Measurements from ENCODE around the gene ATP10D. TPM values are rescaled to one million over a fixed set of nuclear protein-coding genes. Genes with fewer than 3 reads are reported as not detected.
"Not testable (repeated sequence)": the region's sequence is repeated elsewhere in the genome, so short reads cannot be mapped to it uniquely, and the experiment has no call there.

Gene ATP10D
- total RNA-seq, 2 experiments from 2014 or later, result 2.8 to 3.0 TPM

DNA sequence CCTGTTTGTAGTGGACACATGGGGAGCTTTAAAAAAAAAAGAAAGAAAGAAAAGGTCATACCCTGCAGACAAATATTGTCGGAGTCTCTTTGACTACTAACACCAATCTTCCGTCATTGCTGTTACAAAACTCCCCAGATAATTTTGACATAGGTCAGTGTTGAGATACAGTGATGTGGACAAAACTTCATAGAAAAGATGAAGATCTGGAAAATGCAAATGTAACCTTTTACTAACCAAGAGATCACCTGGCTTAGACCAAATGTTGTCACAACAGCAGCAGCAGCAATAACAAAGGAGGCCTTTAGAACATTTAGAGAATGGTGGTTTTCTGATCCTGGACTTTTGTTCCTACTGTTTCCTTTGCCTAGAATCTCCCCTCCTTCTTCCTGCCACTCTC, 13.5 kb upstream of the ATP10D start:
- ChIA-PET POLR2A (no interaction called here), CTCF (interaction anchor here (0.8 to 1.0 kb wide), 2 partner anchors 29 to 92 kb away, joined by 3 read pairs; no protein-coding TSS in a partner anchor)
- Mint-ChIP-seq H3K4me3 (no peak overlapping the region), H3K27me3 (peaks cover 2% of the 10 kb centered on the region), H3K36me3 (no peaks in the 10 kb centered on the region), H3K9me3 (no peaks in the 10 kb centered on the region), H3K27ac (no peak overlapping the region), H3K4me1 (ENCODE audit: low read depth) (no peaks in the 10 kb centered on the region)
- DNase-seq, result no peak
- intact Hi-C loops (cut with micrococcal nuclease), result no loop called here

DNA sequence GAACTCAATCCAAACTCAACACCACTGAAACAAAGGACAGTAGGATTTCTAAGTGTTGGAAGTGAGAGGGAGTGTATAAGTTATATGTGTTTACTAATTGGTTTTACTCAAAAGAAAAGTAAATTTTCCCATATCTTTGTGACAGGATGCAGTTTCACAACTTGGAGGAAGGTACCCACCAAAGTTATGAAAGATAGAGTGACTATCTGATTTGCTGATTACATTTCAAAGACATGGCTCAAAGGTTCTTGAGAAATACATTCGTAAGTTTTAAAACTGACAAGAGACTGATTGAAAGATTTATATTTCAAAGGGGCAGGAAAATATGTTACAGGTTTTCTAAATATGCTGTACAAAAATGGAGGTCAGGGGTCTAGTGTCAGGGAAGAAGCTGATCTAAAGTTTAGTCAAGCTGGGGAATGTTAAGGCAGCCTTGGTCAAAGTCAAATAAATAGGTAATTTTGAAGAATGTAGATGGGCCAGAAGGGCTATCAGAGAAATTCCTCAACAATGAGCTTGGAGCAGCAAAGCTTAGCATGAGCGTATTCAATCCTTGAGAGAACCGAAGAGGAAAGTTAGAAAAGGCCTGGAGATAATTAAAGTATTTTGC, 11.8 kb upstream of the ATP10D start:
- H3K9me3 Mint-ChIP-seq, result no peaks in the 10 kb centered on the region
- ChIA-PET CTCF (interaction anchor here (1.4 kb wide), 1 partner anchor 10 kb away, joined by 5 read pairs; the partner anchor contains the start of gene COMMD8), POLR2A (no interaction called here)
- no peaks in the 10 kb centered on the region for H3K4me1 Mint-ChIP-seq (ENCODE audit: low read depth)
- intact Hi-C loops (cut with micrococcal nuclease), result no loop called here
- no peak overlapping the region for H3K27ac Mint-ChIP-seq
- DNase-seq, result no peak
- peaks cover 2% of the 10 kb centered on the region for H3K27me3 Mint-ChIP-seq
- H3K4me3 Mint-ChIP-seq, result no peak overlapping the region
- no peaks in the 10 kb centered on the region for H3K36me3 Mint-ChIP-seq

DNA sequence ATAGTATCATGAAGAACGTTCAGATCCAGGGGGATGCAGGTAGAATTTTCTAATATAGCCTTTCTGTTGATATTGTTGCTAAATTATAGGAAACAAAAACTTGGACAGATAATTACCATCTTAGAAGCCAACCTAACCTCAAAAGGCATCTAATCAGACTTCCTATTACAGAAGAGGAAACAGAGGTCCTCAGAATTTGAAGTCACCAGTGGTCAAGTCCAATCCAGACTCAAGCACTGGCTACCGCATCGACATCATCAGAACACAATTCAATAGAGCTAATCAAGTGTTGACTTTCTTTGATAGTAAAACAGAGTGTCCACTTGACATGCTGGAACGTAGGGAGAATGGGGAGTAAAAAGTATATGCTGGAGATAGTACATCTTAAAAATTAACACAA, 10.3 kb upstream of the ATP10D start:
- ChIA-PET POLR2A (no interaction called here), CTCF (no interaction called here)
- Mint-ChIP-seq H3K27ac (no peak overlapping the region), H3K9me3 (no peaks in the 10 kb centered on the region), H3K4me1 (ENCODE audit: low read depth) (no peaks in the 10 kb centered on the region), H3K36me3 (no peaks in the 10 kb centered on the region), H3K4me3 (no peak overlapping the region), H3K27me3 (peaks cover 2% of the 10 kb centered on the region)
- intact Hi-C loops (cut with micrococcal nuclease), result no loop called here
- no peak for DNase-seq

DNA sequence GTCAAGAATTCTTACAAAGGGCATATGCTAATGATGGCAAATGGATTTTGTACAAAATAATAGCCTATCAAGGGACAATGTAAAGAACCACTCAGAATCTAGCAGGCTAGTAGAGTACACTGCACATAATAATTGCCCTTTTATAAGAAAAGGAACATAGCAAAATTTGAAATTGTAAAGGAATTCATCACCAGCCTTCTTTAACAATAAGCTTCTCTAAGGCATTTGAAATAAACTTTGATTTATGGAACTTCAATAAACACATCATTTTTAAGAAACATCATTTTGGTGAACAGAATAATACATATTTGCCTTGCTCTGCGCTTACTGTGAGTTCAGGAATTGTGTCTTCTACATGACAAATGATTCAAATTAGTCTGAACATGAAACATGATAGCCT, 9.7 kb upstream of the ATP10D start:
- Mint-ChIP-seq H3K36me3 (no peaks in the 10 kb centered on the region), H3K4me1 (ENCODE audit: low read depth) (no peaks in the 10 kb centered on the region), H3K27me3 (peaks cover 4% of the 10 kb centered on the region), H3K9me3 (no peaks in the 10 kb centered on the region), H3K27ac (no peak overlapping the region), H3K4me3 (no peak overlapping the region)
- ChIA-PET CTCF (no interaction called here), POLR2A (no interaction called here)
- no peak for DNase-seq
- intact Hi-C loops (cut with micrococcal nuclease), result no loop called here

DNA sequence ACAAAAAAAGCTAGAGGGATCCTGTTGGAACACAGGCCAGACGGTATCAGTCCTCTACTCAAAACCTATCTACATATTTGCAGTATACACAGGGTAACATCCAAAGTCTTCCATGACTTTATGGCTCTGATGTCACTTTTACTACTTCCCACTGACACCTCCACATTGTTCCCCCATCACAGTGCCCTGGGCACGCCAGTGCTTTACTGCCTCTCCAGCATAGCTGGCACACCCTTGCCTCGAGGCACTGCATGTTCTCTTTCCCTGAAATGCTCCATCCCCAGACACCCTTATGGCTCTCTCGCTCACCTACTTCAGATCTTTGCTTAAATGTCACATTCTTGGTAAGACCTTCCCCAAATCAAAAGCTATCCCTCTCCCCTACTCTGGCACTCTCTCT, 6.3 kb upstream of the ATP10D start:
- Mint-ChIP-seq H3K9me3 (no peaks in the 10 kb centered on the region), H3K4me1 (ENCODE audit: low read depth) (peaks cover 2% of the 10 kb centered on the region), H3K27ac (no peak overlapping the region), H3K36me3 (no peaks in the 10 kb centered on the region), H3K27me3 (peaks cover 2% of the 10 kb centered on the region), H3K4me3 (no peak overlapping the region)
- no peak for DNase-seq
- ChIA-PET CTCF (no interaction called here), POLR2A (no interaction called here)
- intact Hi-C loops (cut with micrococcal nuclease), result no loop called here

DNA sequence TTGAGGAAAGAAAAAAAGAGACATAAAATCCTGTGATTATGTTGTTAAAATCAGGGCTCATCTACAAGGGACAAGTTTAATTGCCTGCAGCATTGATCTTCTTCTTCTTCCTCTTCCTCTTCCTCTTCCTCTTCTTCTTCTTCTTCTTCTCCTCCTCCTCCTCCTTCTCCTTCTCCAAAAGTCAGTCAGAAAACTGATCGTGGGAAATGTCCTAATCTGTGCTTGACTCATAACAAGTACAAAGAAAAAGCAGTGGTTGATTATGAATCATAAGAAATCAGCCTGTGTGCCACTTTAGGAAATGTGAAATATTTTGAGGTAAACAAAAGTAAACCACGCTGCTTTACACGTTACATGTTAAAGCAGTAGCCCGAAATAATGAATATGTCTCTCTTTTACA, 2.7 kb upstream of the ATP10D start:
- no peak for DNase-seq
- no peaks in the 10 kb centered on the region for H3K9me3 Mint-ChIP-seq
- H3K27ac Mint-ChIP-seq, result no peak overlapping the region
- intact Hi-C loops (cut with micrococcal nuclease), result no loop called here
- ChIA-PET POLR2A (no interaction called here), CTCF (interaction anchor here (0.8 kb wide), 1 partner anchor 19 kb away, joined by 4 read pairs; the partner anchor contains the start of gene COMMD8)
- H3K4me3 Mint-ChIP-seq, result no peak overlapping the region
- peaks cover 20% of the 10 kb centered on the region for H3K4me1 Mint-ChIP-seq (ENCODE audit: low read depth)
- H3K27me3 Mint-ChIP-seq, result peaks cover 2% of the 10 kb centered on the region
- H3K36me3 Mint-ChIP-seq, result no peaks in the 10 kb centered on the region

DNA sequence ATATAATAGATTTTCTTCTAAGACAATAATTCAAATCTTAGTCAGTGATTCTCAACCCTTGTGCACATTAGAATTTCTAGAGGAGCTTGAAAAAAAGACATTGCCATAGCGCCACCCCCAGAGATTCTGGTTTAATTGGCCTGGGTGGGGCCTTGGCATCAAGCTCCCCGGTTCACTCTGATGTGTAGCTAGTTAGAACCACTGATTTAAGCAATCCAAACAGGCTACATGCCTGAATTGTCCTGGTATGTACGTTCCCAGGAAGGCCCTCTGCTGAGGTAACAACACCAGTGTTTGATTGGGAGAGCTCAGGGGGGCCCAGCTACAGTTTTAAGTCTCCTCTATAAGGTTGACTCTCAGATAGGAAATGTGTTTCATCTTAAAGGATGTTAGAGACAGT, 1.3 kb upstream of the ATP10D start:
- ChIA-PET CTCF (interaction anchor here (0.9 to 2.9 kb wide), 3 partner anchors 9 to 80 kb away, joined by 4 to 14 read pairs (median 5); partner anchors contain the start of gene COMMD8), POLR2A (no interaction called here)
- no peak overlapping the region for H3K4me3 Mint-ChIP-seq
- H3K27me3 Mint-ChIP-seq, result peaks cover 2% of the 10 kb centered on the region
- no peaks in the 10 kb centered on the region for H3K36me3 Mint-ChIP-seq
- H3K27ac Mint-ChIP-seq, result no peak overlapping the region
- DNase-seq, result no peak
- intact Hi-C loops (cut with micrococcal nuclease), result loop anchor here (2.0 kb wide), 1 partner anchor 81 kb away; no protein-coding TSS in a partner anchor
- H3K4me1 Mint-ChIP-seq (ENCODE audit: low read depth), result peaks cover 20% of the 10 kb centered on the region
- no peaks in the 10 kb centered on the region for H3K9me3 Mint-ChIP-seq

DNA sequence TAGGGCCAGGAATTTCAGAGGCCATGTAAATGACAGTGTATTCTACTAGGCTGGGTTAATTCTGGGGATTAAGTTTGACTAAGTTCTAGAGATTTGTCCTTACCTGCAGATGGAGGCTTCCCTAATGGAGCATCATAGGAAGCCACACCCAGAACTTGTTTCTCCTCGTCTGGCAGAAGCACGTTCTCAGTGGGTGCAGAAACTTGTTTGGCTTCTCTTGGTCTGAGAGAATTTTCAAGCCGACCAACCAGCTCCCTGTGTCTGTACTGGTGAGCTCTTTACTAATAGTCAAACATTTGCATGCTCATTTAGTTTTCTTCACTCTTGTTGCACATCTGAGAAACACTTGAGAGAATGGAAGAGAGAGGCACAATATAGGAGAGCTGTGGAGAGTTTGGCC, 907 bp upstream of the ATP10D start:
- Mint-ChIP-seq H3K27ac (no peak overlapping the region), H3K9me3 (no peaks in the 10 kb centered on the region), H3K4me3 (peak overlapping the region; percentile 21), H3K27me3 (peaks cover 2% of the 10 kb centered on the region), H3K4me1 (ENCODE audit: low read depth) (peaks cover 20% of the 10 kb centered on the region), H3K36me3 (no peaks in the 10 kb centered on the region)
- POLR2A ChIA-PET, result interaction anchor here (0.9 to 1.4 kb wide), 2 partner anchors 19 to 22 kb away, joined by 3 to 4 read pairs; no protein-coding TSS in a partner anchor
- no peak for DNase-seq
- CTCF ChIA-PET, result interaction anchor here (1.7 to 2.9 kb wide), 2 partner anchors 9 to 21 kb away, joined by 4 to 14 read pairs; partner anchors contain the start of gene COMMD8
- intact Hi-C loops (cut with micrococcal nuclease), result loop anchor here (2.0 kb wide), 1 partner anchor 81 kb away; no protein-coding TSS in a partner anchor

DNA sequence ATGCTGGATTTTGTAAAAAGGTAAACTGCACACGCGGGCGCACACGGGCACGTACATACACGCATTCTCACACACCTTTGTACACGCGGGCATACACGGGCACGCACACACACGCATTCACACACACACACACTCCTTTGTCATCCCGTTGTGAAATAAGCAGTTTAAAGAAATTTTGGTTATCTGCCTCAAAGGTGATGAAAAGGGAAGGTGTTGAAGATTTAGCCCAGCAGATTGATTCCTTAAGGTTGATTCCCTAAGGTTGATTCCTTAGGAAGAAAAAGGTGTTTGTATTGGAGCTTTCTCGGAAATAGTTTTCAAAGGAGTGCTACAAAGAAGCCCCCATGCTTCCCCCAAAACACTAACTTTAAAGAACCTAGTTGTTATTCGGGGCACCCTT, 693 bp downstream of the ATP10D start:
- H3K27ac Mint-ChIP-seq, result peak overlapping the region; percentile 76
- H3K36me3 Mint-ChIP-seq, result no peaks in the 10 kb centered on the region
- ChIA-PET POLR2A (no interaction called here), CTCF (interaction anchor here (1.3 to 2.9 kb wide), 2 partner anchors 22 to 79 kb away, joined by 4 to 14 read pairs; partner anchors contain the start of gene COMMD8)
- DNase-seq, result no peak
- intact Hi-C loops (cut with micrococcal nuclease), result loop anchor here (1.0 to 5.0 kb wide), 4 partner anchors 22 to 427 kb away; partner anchors contain the start of genes COMMD8 and NFXL1
- no peaks in the 10 kb centered on the region for H3K27me3 Mint-ChIP-seq
- H3K4me3 Mint-ChIP-seq, result peak overlapping the region; percentile 90
- H3K9me3 Mint-ChIP-seq, result no peaks in the 10 kb centered on the region
- peaks cover 25% of the 10 kb centered on the region for H3K4me1 Mint-ChIP-seq (ENCODE audit: low read depth)

DNA sequence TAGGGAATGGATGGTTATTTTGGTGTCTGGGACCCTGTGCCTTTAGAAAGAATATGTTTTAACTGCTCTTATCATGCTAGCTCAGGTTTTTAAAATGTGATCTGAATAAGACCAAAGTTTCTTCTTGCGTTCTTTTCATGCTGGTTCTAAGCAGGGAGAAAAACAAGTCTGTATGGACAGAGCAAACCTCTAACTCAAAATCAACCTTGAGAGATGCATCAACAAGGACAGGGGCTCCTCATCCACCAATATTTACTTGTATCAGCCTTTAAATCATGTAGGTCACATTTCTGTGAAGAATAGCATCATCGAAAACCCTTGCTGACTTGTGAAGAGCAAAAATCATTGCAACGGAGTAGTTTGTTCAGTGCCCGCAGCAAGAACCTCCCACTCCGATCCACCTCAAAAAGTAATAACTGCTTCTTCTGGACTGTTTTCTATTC, 1.2 kb downstream of the ATP10D start:
- Mint-ChIP-seq H3K36me3 (no peaks in the 10 kb centered on the region), H3K9me3 (no peaks in the 10 kb centered on the region), H3K4me3 (peak overlapping the region; percentile 90), H3K4me1 (ENCODE audit: low read depth) (peaks cover 25% of the 10 kb centered on the region), H3K27me3 (no peaks in the 10 kb centered on the region), H3K27ac (no peak overlapping the region)
- POLR2A ChIA-PET, result no interaction called here
- intact Hi-C loops (cut with micrococcal nuclease), result loop anchor here (5.0 kb wide), 1 partner anchor 426 kb away; the partner anchor contains the start of gene NFXL1
- CTCF ChIA-PET, result interaction anchor here (2.9 kb wide), 1 partner anchor 23 kb away, joined by 14 read pairs; the partner anchor contains the start of gene COMMD8
- DNase-seq, result no peak

DNA sequence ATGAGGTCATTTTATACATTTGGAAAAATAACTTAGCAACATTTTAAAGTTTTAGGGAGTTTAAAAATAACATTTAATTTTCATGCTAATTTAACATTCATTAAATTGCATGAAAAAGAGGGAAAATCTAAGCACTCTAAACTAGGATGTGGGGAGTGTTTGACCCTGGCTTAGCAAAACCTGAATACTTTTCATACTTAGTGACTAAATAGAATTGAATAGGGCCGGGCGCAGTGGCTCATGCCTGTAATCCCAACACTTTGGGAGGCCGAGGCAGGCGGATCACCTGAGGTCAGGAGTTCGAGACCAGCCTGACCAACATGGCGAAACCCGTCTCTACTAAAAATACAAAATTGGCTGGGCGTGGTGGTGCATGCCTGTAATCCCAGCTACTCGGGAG, 1.7 kb downstream of the ATP10D start:
- H3K27me3 Mint-ChIP-seq, H3K4me3 Mint-ChIP-seq, DNase-seq, H3K9me3 Mint-ChIP-seq, H3K36me3 Mint-ChIP-seq, H3K27ac Mint-ChIP-seq, CTCF ChIA-PET, POLR2A ChIA-PET: not testable (repeated sequence)
- H3K4me1 Mint-ChIP-seq (ENCODE audit: low read depth), result peaks cover 25% of the 10 kb centered on the region
- intact Hi-C loops (cut with micrococcal nuclease), result loop anchor here (5.0 kb wide), 1 partner anchor 426 kb away; the partner anchor contains the start of gene NFXL1

DNA sequence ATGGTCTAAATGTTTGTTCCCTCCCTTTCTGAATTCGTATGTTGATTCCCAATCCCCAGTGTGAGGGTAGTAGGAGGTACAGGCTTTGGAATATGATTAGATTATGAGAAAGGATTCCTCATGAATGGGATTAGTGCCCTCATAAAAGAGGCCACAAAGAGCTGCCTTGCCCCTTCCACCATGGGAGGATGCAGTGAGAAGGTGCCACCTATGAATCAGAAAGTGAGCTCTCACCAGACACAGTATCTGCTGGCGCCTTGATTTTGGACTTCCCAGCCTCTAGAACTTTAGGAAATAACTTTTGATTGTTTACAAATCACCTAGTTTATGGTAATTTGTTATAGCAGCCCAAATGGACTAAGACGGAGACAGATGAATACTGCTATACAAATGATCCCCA, 3.6 kb downstream of the ATP10D start:
- DNase-seq, result no peak
- POLR2A ChIA-PET, result no interaction called here
- Mint-ChIP-seq H3K9me3 (no peaks in the 10 kb centered on the region), H3K27me3 (no peaks in the 10 kb centered on the region), H3K4me3 (no peak overlapping the region), H3K27ac (no peak overlapping the region), H3K4me1 (ENCODE audit: low read depth) (peaks cover 28% of the 10 kb centered on the region), H3K36me3 (no peaks in the 10 kb centered on the region)
- intact Hi-C loops (cut with micrococcal nuclease), result loop anchor here (5.0 kb wide), 1 partner anchor 424 kb away; the partner anchor contains the start of gene NFXL1
- CTCF ChIA-PET, result interaction anchor here (0.7 to 2.6 kb wide), 2 partner anchors 26 to 199 kb away, joined by 3 to 14 read pairs; partner anchors contain the start of gene COMMD8
